HG03196 (cell line): Measurements from ENCODE around the gene ZSWIM5.
"Not testable (repeated sequence)": the region's sequence is repeated elsewhere in the genome, so short reads cannot be mapped to it uniquely, and the experiment has no call there.

Experiments
- ATAC-seq: cut with Tn5 transposase; IDR thresholded peaks from one replicate; pipeline ENCODE4 v1.9.1; 2021; ENCODE audit not compliant: unreplicated experiment

The ZSWIM5 gene

GRCh38 chr1:45205910-45206721, at the start of gene ZSWIM5:
Gene ZSWIM5 (minus strand): TSS chr1:45206605. CDS start chr1:45206350, 255 bp downstream.
- no peak for ATAC-seq

GRCh38 chr1:45254490-45254889, 48.1 kb upstream of the ZSWIM5 start:
- no peak for ATAC-seq

GRCh38 chr1:45250544-45250943, 44.1 kb upstream of the ZSWIM5 start:
- no peak for ATAC-seq

GRCh38 chr1:45248004-45248403, 41.6 kb upstream of the ZSWIM5 start:
- not testable (repeated sequence) for ATAC-seq

GRCh38 chr1:45246760-45247159, 40.4 kb upstream of the ZSWIM5 start:
- ATAC-seq, result no peak

GRCh38 chr1:45246359-45246758, 40.0 kb upstream of the ZSWIM5 start:
- ATAC-seq, result not testable (repeated sequence)

GRCh38 chr1:45244660-45245059, 38.3 kb upstream of the ZSWIM5 start:
- no peak for ATAC-seq

GRCh38 chr1:45243476-45244343, 37.3 kb upstream of the ZSWIM5 start:
- ATAC-seq, result no peak

- no peak for ATAC-seq
Observed at GRCh38 chr1:45238846-45239245, 32.4 kb upstream of the ZSWIM5 start.

GRCh38 chr1:45236136-45236535, 29.7 kb upstream of the ZSWIM5 start:
- no peak for ATAC-seq

- no peak for ATAC-seq
Observed at GRCh38 chr1:45230537-45230936, 24.1 kb upstream of the ZSWIM5 start.

GRCh38 chr1:45225598-45225997, 19.2 kb upstream of the ZSWIM5 start:
- ATAC-seq, result no peak

GRCh38 chr1:45223710-45224109, 17.3 kb upstream of the ZSWIM5 start:
- not testable (repeated sequence) for ATAC-seq

- no peak for ATAC-seq
Observed at GRCh38 chr1:45221716-45222115, 15.3 kb upstream of the ZSWIM5 start.

GRCh38 chr1:45216861-45217260, 10.5 kb upstream of the ZSWIM5 start:
- ATAC-seq, result no peak

- no peak for ATAC-seq
Observed at GRCh38 chr1:45216200-45216541, 9.8 kb upstream of the ZSWIM5 start.

GRCh38 chr1:45215485-45216199, 9.2 kb upstream of the ZSWIM5 start:
- no peak for ATAC-seq

GRCh38 chr1:45213892-45214291, 7.5 kb upstream of the ZSWIM5 start:
- ATAC-seq, result no peak

- ATAC-seq, result no peak
Observed at GRCh38 chr1:45211076-45211475, 4.7 kb upstream of the ZSWIM5 start.

GRCh38 chr1:45206808-45207623, 611 bp upstream of the ZSWIM5 start:
- ATAC-seq, result no peak
